ENCODE data around the gene NRXN3.

The NRXN3 gene

DNA sequence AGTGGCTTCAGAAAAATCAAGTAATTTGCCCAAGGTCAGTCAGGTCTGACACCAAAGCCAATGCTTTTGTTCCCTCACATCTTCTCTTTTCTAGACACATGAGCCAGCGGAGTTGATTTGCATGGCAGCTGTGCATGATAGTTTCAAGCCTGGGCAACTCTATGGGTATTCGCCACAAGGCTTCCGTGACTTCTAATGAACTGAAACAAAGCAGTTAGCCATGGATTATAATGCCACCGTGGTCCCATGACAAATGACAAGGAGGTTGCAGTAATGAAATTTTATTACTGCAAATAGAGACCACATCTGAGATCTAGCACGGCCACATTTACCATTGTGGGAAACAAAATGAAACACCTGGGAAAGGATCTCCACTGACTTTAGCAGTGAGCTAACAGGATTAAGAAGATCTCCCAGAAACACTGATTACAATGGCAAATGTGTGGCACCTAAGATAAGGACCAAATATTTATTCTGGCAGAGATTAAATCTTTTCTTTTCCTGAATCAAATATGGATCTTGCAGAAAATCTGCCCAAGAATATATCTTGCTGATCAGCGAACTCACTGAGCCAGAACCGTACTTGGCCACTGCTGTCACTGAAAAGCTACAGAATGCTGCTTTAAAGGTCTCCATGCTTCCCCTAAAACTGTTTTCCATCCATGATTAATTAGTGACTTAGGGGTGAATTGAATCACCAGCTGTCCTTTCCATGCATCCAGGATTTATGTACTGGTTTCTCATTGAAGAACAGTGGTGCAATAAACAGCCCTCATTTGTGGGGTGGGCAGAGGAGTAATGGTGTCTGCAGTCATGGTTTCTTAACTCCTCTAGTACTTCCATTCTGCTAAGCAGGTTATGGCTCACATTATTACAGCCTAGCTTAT is 1490.1 kb downstream of the NRXN3 start:
- Histone ChIP-seq H3K4me1 (ENCODE audit: control insufficient read depth, insufficient read depth, low read length) (no peaks in the 10 kb centered on the region), H3K27me3 (ENCODE audit: control insufficient read depth, insufficient read depth, low read length) (no peaks in the 10 kb centered on the region), H3K9me3 (ENCODE audit: control insufficient read depth, insufficient read depth, low read length) (no peaks in the 10 kb centered on the region), H3K36me3 (ENCODE audit: control insufficient read depth, insufficient read depth, low read length) (no peaks in the 10 kb centered on the region), H3K9ac (ENCODE audit: low read depth, low read length) (no peak overlapping the region), H3K4me3 (ENCODE audit: low read depth, low read length) (no peak overlapping the region), H3K27ac (ENCODE audit: low read depth, low read length) (no peak overlapping the region)

- no peaks in the 10 kb centered on the region for H3K9me3 ChIP-seq (ENCODE audit: control insufficient read depth, insufficient read depth, low read length)
- H3K4me1 ChIP-seq (ENCODE audit: control insufficient read depth, insufficient read depth, low read length), result no peaks in the 10 kb centered on the region
- H3K27ac ChIP-seq (ENCODE audit: low read depth, low read length), result no peak overlapping the region
- no peaks in the 10 kb centered on the region for H3K27me3 ChIP-seq (ENCODE audit: control insufficient read depth, insufficient read depth, low read length)
- H3K36me3 ChIP-seq (ENCODE audit: control insufficient read depth, insufficient read depth, low read length), result no peaks in the 10 kb centered on the region
- no peak overlapping the region for H3K4me3 ChIP-seq (ENCODE audit: low read depth, low read length)
- H3K9ac ChIP-seq (ENCODE audit: low read depth, low read length), result no peak overlapping the region
Observed at GRCh38 chr14:79661752-79662151, 1491.6 kb downstream of the NRXN3 start.

GRCh38 chr14:79663453-79663852 is 1493.3 kb downstream of the NRXN3 start:
- Histone ChIP-seq H3K27me3 (ENCODE audit: control insufficient read depth, insufficient read depth, low read length) (no peaks in the 10 kb centered on the region), H3K4me3 (ENCODE audit: low read depth, low read length) (no peak overlapping the region), H3K36me3 (ENCODE audit: control insufficient read depth, insufficient read depth, low read length) (no peaks in the 10 kb centered on the region), H3K9me3 (ENCODE audit: control insufficient read depth, insufficient read depth, low read length) (no peaks in the 10 kb centered on the region), H3K9ac (ENCODE audit: low read depth, low read length) (no peak overlapping the region), H3K4me1 (ENCODE audit: control insufficient read depth, insufficient read depth, low read length) (no peaks in the 10 kb centered on the region), H3K27ac (ENCODE audit: low read depth, low read length) (no peak overlapping the region)

GRCh38 chr14:79665556-79665955 is 1495.4 kb downstream of the NRXN3 start:
- no peaks in the 10 kb centered on the region for H3K9me3 ChIP-seq (ENCODE audit: control insufficient read depth, insufficient read depth, low read length)
- no peak overlapping the region for H3K4me3 ChIP-seq (ENCODE audit: low read depth, low read length)
- H3K27ac ChIP-seq (ENCODE audit: low read depth, low read length), result no peak overlapping the region
- H3K9ac ChIP-seq (ENCODE audit: low read depth, low read length), result no peak overlapping the region
- no peaks in the 10 kb centered on the region for H3K27me3 ChIP-seq (ENCODE audit: control insufficient read depth, insufficient read depth, low read length)
- H3K4me1 ChIP-seq (ENCODE audit: control insufficient read depth, insufficient read depth, low read length), result no peaks in the 10 kb centered on the region
- H3K36me3 ChIP-seq (ENCODE audit: control insufficient read depth, insufficient read depth, low read length), result no peaks in the 10 kb centered on the region

DNA sequence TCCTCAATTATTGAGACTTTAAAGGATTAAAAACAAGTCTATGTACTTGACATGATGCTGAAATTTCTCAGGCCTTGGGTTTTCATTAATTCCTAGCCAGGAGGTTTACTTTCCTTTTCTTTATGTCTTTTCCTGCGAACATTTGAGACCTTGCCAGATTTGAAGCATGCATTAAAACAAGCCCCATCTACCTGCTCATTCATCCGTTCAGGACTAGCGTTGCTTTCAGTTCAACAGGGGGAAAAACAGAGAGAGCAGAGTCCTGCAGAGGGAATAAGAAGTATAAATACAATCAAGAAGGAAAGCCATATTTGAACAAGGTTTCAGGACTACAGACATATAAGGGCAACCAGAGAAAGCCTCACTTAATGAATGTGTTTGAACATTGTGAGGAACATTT is 1498.8 kb downstream of the NRXN3 start:
- no peaks in the 10 kb centered on the region for H3K36me3 ChIP-seq (ENCODE audit: control insufficient read depth, insufficient read depth, low read length)
- H3K27me3 ChIP-seq (ENCODE audit: control insufficient read depth, insufficient read depth, low read length), result no peaks in the 10 kb centered on the region
- H3K4me3 ChIP-seq (ENCODE audit: low read depth, low read length), result no peak overlapping the region
- H3K9me3 ChIP-seq (ENCODE audit: control insufficient read depth, insufficient read depth, low read length), result no peaks in the 10 kb centered on the region
- H3K9ac ChIP-seq (ENCODE audit: low read depth, low read length), result no peak overlapping the region
- no peak overlapping the region for H3K27ac ChIP-seq (ENCODE audit: low read depth, low read length)
- no peaks in the 10 kb centered on the region for H3K4me1 ChIP-seq (ENCODE audit: control insufficient read depth, insufficient read depth, low read length)

- no peaks in the 10 kb centered on the region for H3K27me3 ChIP-seq (ENCODE audit: control insufficient read depth, insufficient read depth, low read length)
- no peak overlapping the region for H3K9ac ChIP-seq (ENCODE audit: low read depth, low read length)
- no peak overlapping the region for H3K4me3 ChIP-seq (ENCODE audit: low read depth, low read length)
- H3K36me3 ChIP-seq (ENCODE audit: control insufficient read depth, insufficient read depth, low read length), result no peaks in the 10 kb centered on the region
- no peaks in the 10 kb centered on the region for H3K4me1 ChIP-seq (ENCODE audit: control insufficient read depth, insufficient read depth, low read length)
- H3K27ac ChIP-seq (ENCODE audit: low read depth, low read length), result no peak overlapping the region
- H3K9me3 ChIP-seq (ENCODE audit: control insufficient read depth, insufficient read depth, low read length), result no peaks in the 10 kb centered on the region
Observed at GRCh38 chr14:79670811-79671210, 1500.6 kb downstream of the NRXN3 start.

GRCh38 chr14:79680087-79680486 is 1509.9 kb downstream of the NRXN3 start:
- no peaks in the 10 kb centered on the region for H3K27me3 ChIP-seq (ENCODE audit: control insufficient read depth, insufficient read depth, low read length)
- H3K36me3 ChIP-seq (ENCODE audit: control insufficient read depth, insufficient read depth, low read length), result no peaks in the 10 kb centered on the region
- no peak overlapping the region for H3K9ac ChIP-seq (ENCODE audit: low read depth, low read length)
- no peaks in the 10 kb centered on the region for H3K9me3 ChIP-seq (ENCODE audit: control insufficient read depth, insufficient read depth, low read length)
- peaks cover 12% of the 10 kb centered on the region for H3K4me1 ChIP-seq (ENCODE audit: control insufficient read depth, insufficient read depth, low read length)
- H3K27ac ChIP-seq (ENCODE audit: low read depth, low read length), result no peak overlapping the region
- H3K4me3 ChIP-seq (ENCODE audit: low read depth, low read length), result no peak overlapping the region

GRCh38 chr14:79686196-79686595 is 1516.0 kb downstream of the NRXN3 start:
- Histone ChIP-seq H3K9me3 (ENCODE audit: control insufficient read depth, insufficient read depth, low read length) (no peaks in the 10 kb centered on the region), H3K27ac (ENCODE audit: low read depth, low read length) (no peak overlapping the region), H3K36me3 (ENCODE audit: control insufficient read depth, insufficient read depth, low read length) (no peaks in the 10 kb centered on the region), H3K4me3 (ENCODE audit: low read depth, low read length) (no peak overlapping the region), H3K27me3 (ENCODE audit: control insufficient read depth, insufficient read depth, low read length) (no peaks in the 10 kb centered on the region), H3K9ac (ENCODE audit: low read depth, low read length) (no peak overlapping the region), H3K4me1 (ENCODE audit: control insufficient read depth, insufficient read depth, low read length) (no peaks in the 10 kb centered on the region)

GRCh38 chr14:79690960-79691359 is 1520.8 kb downstream of the NRXN3 start:
- no peaks in the 10 kb centered on the region for H3K27me3 ChIP-seq (ENCODE audit: control insufficient read depth, insufficient read depth, low read length)
- no peaks in the 10 kb centered on the region for H3K36me3 ChIP-seq (ENCODE audit: control insufficient read depth, insufficient read depth, low read length)
- no peak overlapping the region for H3K4me3 ChIP-seq (ENCODE audit: low read depth, low read length)
- no peaks in the 10 kb centered on the region for H3K9me3 ChIP-seq (ENCODE audit: control insufficient read depth, insufficient read depth, low read length)
- no peak overlapping the region for H3K9ac ChIP-seq (ENCODE audit: low read depth, low read length)
- H3K4me1 ChIP-seq (ENCODE audit: control insufficient read depth, insufficient read depth, low read length), result peaks cover 19% of the 10 kb centered on the region
- no peak overlapping the region for H3K27ac ChIP-seq (ENCODE audit: low read depth, low read length)

GRCh38 chr14:79693935-79694334 is 1523.8 kb downstream of the NRXN3 start:
- Histone ChIP-seq H3K4me1 (ENCODE audit: control insufficient read depth, insufficient read depth, low read length) (peaks cover 19% of the 10 kb centered on the region), H3K27me3 (ENCODE audit: control insufficient read depth, insufficient read depth, low read length) (no peaks in the 10 kb centered on the region), H3K4me3 (ENCODE audit: low read depth, low read length) (no peak overlapping the region), H3K9me3 (ENCODE audit: control insufficient read depth, insufficient read depth, low read length) (no peaks in the 10 kb centered on the region), H3K27ac (ENCODE audit: low read depth, low read length) (no peak overlapping the region), H3K9ac (ENCODE audit: low read depth, low read length) (no peak overlapping the region), H3K36me3 (ENCODE audit: control insufficient read depth, insufficient read depth, low read length) (no peaks in the 10 kb centered on the region)

DNA sequence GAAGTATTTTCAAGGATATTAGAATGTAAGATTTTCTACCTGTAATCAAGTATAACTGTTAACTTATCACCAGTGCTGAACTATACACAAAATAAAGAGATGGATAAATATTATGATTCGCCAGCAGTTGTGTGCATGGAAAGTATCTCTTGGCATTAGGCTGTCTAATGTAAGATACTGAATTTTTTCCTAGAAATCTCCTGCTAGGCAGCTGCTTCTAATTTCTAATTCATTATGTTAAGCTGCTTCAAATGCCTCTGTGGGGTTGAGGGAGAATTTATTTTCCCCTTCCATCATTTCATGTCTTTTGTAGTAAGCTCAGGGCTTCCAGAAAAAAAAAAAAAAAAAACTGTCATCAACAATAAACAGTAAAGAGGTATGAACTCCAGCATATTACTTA is 1525.1 kb downstream of the NRXN3 start:
- Histone ChIP-seq H3K27ac (ENCODE audit: low read depth, low read length) (no peak overlapping the region), H3K4me1 (ENCODE audit: control insufficient read depth, insufficient read depth, low read length) (peaks cover 19% of the 10 kb centered on the region), H3K36me3 (ENCODE audit: control insufficient read depth, insufficient read depth, low read length) (no peaks in the 10 kb centered on the region), H3K4me3 (ENCODE audit: low read depth, low read length) (no peak overlapping the region), H3K9ac (ENCODE audit: low read depth, low read length) (no peak overlapping the region), H3K27me3 (ENCODE audit: control insufficient read depth, insufficient read depth, low read length) (no peaks in the 10 kb centered on the region), H3K9me3 (ENCODE audit: control insufficient read depth, insufficient read depth, low read length) (no peaks in the 10 kb centered on the region)

Measured in HUES48 (cell line).